ENCODE results near the gene ATG2B.

The ATG2B gene

DNA sequence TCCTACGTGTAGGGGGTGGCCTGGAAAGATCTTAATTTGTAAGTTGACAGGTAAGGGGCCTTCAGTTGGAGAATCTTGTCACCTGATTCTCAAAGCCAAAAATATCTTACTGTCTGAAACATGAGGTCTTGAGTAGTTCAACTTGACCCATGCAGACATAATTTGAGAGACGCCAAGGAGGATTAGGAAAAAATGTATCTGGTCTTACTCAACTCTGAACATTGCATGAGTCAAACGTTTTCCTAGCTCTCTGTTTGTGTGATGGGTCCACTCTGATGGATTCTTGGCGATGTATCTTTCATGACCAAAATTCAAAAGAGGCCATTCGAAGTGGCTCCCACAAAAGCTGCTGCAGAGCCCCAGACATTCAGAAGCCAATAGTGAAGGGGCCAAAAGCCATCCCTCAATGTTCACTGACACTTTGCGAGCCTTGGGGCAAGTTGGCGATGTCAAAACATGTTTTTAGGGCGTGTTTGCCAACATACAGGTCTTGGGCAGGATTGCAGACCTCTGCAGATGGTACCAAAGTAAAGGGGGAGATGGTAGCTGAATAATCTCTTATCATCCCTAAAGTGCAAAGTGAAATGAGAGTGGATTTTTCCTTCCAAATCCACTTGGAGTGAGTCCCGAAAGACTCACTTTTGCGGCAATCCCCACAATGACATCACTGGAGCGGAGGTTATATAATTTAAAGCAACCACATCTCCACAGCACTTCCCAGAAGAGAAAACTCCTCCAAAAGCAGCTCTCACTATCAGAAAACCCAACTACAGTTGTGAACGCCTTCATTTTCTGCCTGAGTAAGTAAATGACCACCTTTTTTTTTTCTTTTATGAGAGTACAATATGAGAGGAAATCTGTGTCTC lies 107.4 kb downstream of the ATG2B start, which contains the start of gene BDKRB1:
Gene BDKRB1 (plus strand): TSS at position 710 of the 866 bp plus-strand sequence. CDS start 7,473 bp downstream, outside the sequence.
- H3K4me3 ChIP-seq (ENCODE audit: control insufficient read depth, low read depth, low read length), result peak within 1 kb of the TSS; percentile 34
- peak; percentile 94 for DNase-seq (ENCODE audit: low read depth)
- TF ChIP-seq, protein P1, sequence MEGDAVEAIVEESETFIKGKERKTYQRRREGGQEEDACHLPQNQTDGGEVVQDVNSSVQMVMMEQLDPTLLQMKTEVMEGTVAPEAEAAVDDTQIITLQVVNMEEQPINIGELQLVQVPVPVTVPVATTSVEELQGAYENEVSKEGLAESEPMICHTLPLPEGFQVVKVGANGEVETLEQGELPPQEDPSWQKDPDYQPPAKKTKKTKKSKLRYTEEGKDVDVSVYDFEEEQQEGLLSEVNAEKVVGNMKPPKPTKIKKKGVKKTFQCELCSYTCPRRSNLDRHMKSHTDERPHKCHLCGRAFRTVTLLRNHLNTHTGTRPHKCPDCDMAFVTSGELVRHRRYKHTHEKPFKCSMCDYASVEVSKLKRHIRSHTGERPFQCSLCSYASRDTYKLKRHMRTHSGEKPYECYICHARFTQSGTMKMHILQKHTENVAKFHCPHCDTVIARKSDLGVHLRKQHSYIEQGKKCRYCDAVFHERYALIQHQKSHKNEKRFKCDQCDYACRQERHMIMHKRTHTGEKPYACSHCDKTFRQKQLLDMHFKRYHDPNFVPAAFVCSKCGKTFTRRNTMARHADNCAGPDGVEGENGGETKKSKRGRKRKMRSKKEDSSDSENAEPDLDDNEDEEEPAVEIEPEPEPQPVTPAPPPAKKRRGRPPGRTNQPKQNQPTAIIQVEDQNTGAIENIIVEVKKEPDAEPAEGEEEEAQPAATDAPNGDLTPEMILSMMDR (conservative IDR thresholded peaks at IDR 0.05; ENCODE audit: control insufficient read depth, insufficient read depth, low read depth, low read length), result no peak

DNA sequence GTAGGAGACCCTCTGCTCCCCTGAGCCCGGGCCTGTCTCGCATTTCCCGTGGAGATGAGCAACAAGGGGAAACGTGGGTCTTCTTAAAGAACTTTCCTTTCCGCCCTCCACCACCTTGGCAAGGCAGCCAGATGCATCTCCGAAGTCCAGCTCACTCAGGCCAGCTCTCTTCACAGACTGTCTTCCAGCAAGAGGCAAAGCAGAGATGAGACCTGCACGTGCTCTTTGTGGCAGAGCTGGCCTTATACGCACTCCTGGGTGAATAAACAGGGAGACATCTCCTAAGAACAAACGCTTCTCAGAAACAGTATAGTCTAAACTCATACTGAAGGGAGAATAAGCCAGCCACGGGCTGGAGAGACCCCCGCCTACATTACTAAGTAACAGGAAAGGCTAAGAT lies 108.5 kb downstream of the ATG2B start:
- no peak for DNase-seq (ENCODE audit: low read depth)
- TF ChIP-seq, protein P1 (conservative IDR thresholded peaks at IDR 0.05; ENCODE audit: control insufficient read depth, insufficient read depth, low read depth, low read length), result no peak

DNA sequence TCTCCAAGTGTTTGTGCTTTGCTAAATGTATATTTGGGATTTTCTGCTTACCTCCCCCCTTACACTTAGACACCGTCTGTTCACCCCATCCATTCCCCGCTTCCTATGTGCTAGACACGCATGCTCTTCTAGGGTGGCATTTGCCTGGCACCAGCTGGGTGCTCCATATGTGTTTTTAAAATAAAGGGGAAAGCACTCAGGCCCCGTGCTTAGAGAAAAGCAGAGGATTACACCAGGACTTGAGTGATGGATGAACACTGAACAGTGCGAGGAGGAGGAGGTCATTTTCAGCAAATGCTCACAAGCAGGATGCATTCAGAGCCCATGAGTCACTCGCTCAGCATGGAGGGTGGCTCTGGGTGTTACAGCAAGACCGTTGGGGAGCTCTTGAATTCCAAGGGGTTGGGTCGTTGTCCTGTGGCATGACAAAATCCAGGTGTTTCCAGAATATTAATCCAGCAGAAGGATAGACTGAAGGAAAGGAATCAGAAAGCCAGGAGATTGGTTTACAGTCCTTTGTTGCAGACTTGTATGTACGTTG lies 110.1 kb downstream of the ATG2B start:
- TF ChIP-seq, protein P1 (conservative IDR thresholded peaks at IDR 0.05; ENCODE audit: control insufficient read depth, insufficient read depth, low read depth, low read length), result no peak
- peak; percentile 91 for DNase-seq (ENCODE audit: low read depth)
- no peak overlapping the region for H3K4me3 ChIP-seq (ENCODE audit: control insufficient read depth, low read depth, low read length)

More for the DNA sequence above, 108.5 kb downstream of the ATG2B start:
- H3K4me3 ChIP-seq (ENCODE audit: control insufficient read depth, low read depth, low read length), result no peak overlapping the region

DNA sequence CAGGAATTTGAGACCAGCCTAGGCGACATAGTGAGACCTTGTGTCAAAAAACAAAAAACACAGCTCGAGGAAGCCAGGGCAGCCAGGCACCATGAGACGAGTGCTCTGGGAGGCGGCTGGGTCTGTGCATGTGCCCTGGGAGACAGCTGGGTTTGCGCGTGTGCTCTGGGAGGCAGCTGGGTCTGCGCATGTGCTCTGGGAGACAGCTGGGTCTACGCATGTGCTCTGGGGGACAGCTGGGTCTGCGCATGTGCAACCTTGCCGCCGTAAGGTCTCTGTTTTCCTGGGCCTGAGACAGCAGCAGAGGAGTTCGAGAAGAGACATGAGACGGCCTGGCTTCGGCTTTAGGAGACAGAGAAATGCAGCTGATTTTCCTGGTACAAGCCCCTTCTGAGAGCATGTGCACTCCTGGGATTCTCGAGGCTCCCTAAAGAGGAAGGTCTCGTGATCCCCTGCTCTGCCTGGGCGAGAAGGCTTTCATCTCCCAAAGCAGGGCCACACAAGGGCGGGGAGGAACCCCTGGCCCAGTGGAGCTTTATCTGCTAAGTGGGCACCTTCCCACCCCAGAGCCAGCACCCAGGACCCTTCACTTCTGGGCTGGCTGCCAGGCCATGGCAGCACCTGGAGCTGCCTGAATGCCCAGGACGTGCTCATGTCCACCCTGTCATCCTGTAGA lies 110.7 kb downstream of the ATG2B start:
- TF ChIP-seq, protein P1 (conservative IDR thresholded peaks at IDR 0.05; ENCODE audit: control insufficient read depth, insufficient read depth, low read depth, low read length), result no peak
- no peak overlapping the region for H3K4me3 ChIP-seq (ENCODE audit: control insufficient read depth, low read depth, low read length)
- DNase-seq (ENCODE audit: low read depth), result no peak

DNA sequence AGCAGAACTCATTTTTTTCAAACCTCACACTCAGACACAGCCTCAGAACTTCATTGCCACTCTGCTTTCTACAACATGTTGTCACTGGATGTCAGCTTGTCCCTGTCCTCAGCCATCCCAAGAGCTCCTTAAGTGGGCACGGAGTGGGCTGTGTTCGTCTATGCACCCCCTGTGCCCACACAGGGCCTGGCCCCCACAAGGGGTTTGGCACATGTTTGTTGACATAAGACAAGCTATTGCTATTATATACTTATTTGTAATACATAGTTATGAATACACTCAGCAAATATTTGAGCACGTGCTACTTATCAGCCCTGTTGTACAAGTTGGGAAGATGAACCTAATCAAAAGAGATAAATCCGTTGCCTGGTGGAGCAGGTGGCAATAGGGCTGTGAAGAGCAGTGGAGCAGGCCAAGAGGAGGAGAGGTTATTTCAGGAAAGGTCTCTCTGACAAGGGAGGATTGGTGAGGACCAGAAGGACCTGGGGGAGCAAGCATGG lies 111.4 kb downstream of the ATG2B start:
- TF ChIP-seq, protein P1 (conservative IDR thresholded peaks at IDR 0.05; ENCODE audit: control insufficient read depth, insufficient read depth, low read depth, low read length), result no peak
- no peak for DNase-seq (ENCODE audit: low read depth)
- H3K4me3 ChIP-seq (ENCODE audit: control insufficient read depth, low read depth, low read length), result no peak overlapping the region

DNA sequence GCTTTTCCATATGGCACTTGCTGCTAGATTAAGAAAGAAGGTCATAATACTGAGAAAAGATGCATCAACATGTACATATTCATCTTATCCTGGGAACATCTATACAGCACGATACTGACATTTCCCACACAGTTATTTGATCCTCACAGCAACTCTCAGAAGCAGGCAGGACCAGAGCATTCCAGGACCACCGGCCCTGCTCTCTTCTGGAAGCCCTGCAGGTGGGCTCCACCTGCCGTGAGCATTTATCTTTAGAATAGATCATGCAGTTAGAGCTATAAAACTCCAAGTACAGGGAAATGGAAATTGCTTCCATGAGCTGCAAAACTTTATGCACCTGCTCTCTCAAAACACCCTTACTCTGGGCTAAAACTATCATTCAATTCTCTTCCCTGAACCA lies 112.7 kb downstream of the ATG2B start:
- TF ChIP-seq, protein P1 (conservative IDR thresholded peaks at IDR 0.05; ENCODE audit: control insufficient read depth, insufficient read depth, low read depth, low read length), result no peak
- no peak for DNase-seq (ENCODE audit: low read depth)
- H3K4me3 ChIP-seq (ENCODE audit: control insufficient read depth, low read depth, low read length), result no peak overlapping the region

All from fibroblast of mammary gland (primary cell).